GM19455 (cell line): ENCODE results near the gene RERE.
"Not testable (repeated sequence)": the region's sequence is repeated elsewhere in the genome, so short reads cannot be mapped to it uniquely, and the experiment has no call there.

ENCODE experiments used
- ATAC-seq: cut with Tn5 transposase; IDR thresholded peaks from one replicate; pipeline ENCODE4 v1.9.1; 2021; ENCODE audit not compliant: unreplicated experiment

The RERE gene

GRCh38 chr1:8753736-8754135, 63.7 kb downstream of the RERE start:
- ATAC-seq = no peak

GRCh38 chr1:8752921-8753713, 64.3 kb downstream of the RERE start:
- no peak for ATAC-seq

- no peak for ATAC-seq
Measured at GRCh38 chr1:8752411-8752810, 65.0 kb downstream of the RERE start.

- ATAC-seq = no peak
Measured at GRCh38 chr1:8751984-8752383, 65.5 kb downstream of the RERE start.

- no peak for ATAC-seq
Measured at GRCh38 chr1:8747879-8748825, 69.3 kb downstream of the RERE start.

- ATAC-seq = no peak
Measured at GRCh38 chr1:8746554-8746953, 70.9 kb downstream of the RERE start.

- ATAC-seq = no peak
Measured at GRCh38 chr1:8745749-8746390, 71.6 kb downstream of the RERE start.

- ATAC-seq = no peak
Measured at GRCh38 chr1:8745346-8745745, 72.1 kb downstream of the RERE start.

GRCh38 chr1:8742022-8742924, 75.2 kb downstream of the RERE start:
- no peak for ATAC-seq

- no peak for ATAC-seq
Measured at GRCh38 chr1:8740034-8740449, 77.4 kb downstream of the RERE start.

- ATAC-seq = no peak
Measured at GRCh38 chr1:8739377-8739776, 78.1 kb downstream of the RERE start.

- no peak for ATAC-seq
Measured at GRCh38 chr1:8736927-8737326, 80.5 kb downstream of the RERE start.

GRCh38 chr1:8733484-8733883, 84.0 kb downstream of the RERE start:
- ATAC-seq = no peak

- no peak for ATAC-seq
Measured at GRCh38 chr1:8731162-8731561, 86.3 kb downstream of the RERE start.

- ATAC-seq = no peak
Measured at GRCh38 chr1:8728464-8728863, 89.0 kb downstream of the RERE start.

GRCh38 chr1:8727809-8728213, 89.6 kb downstream of the RERE start:
- ATAC-seq = no peak

GRCh38 chr1:8727316-8727715, 90.1 kb downstream of the RERE start:
- not testable (repeated sequence) for ATAC-seq

- ATAC-seq = not testable (repeated sequence)
Measured at GRCh38 chr1:8726801-8727186, 90.6 kb downstream of the RERE start.

GRCh38 chr1:8723010-8723409, 94.4 kb downstream of the RERE start:
- no peak for ATAC-seq

- no peak for ATAC-seq
Measured at GRCh38 chr1:8722366-8722765, 95.1 kb downstream of the RERE start.
